Hepatocyte (in vitro differentiated cells): ENCODE measurements around the gene ZNF462. TPM values are rescaled to one million over a fixed set of nuclear protein-coding genes. Genes with fewer than 3 reads are reported as not detected.

Experiments used
- DNase-seq: peaks from one replicate; pipeline ENCODE4 v3.0.0-alpha.2; 2016; ENCODE audit warnings: low spot score
- H2AFZ ChIP-seq: fragments of 200-600 bp; sonication (generic); 2 replicates; pipeline ENCODE4 v1.6.0; 2016; ENCODE audit warnings: antibody characterized with exemption, mild to moderate bottlenecking
- H3K27ac ChIP-seq: fragments of 200-600 bp; sonication (generic); 2 replicates; pipeline ENCODE4 v1.5.1; 2016; ENCODE audit warnings: mild to moderate bottlenecking
- H3K27me3 ChIP-seq: fragments of 200-600 bp; sonication (generic); 2 replicates; pipeline ENCODE4 v1.6.1; 2016
- H3K36me3 ChIP-seq: fragments of 200-600 bp; sonication (generic); replicated peaks from 2 replicates; pipeline ENCODE4 v1.5.1; 2016; ENCODE audit warnings: low read depth; ENCODE audit not compliant: insufficient read depth
- H3K4me1 ChIP-seq: fragments of 200-600 bp; sonication (generic); 2 replicates; pipeline ENCODE4 v1.5.1; 2016; ENCODE audit warnings: mild to moderate bottlenecking, moderate library complexity; ENCODE audit not compliant: insufficient read depth
- H3K4me2 ChIP-seq: fragments of 200-600 bp; sonication (generic); 2 replicates; pipeline ENCODE4 v1.6.0; 2016
- H3K4me3 ChIP-seq: fragments of 200-600 bp; sonication (generic); 2 replicates; pipeline ENCODE4 v1.5.1; 2016; ENCODE audit warnings: mild to moderate bottlenecking
- H3K79me2 ChIP-seq: fragments of 200-600 bp; sonication (generic); 2 replicates; pipeline ENCODE4 v1.6.0; 2017; ENCODE audit warnings: mild to moderate bottlenecking
- H3K9me2 ChIP-seq: fragments of 200-600 bp; sonication (generic); replicated peaks from 2 replicates; pipeline ENCODE4 v1.6.0; 2017; ENCODE audit warnings: mild to moderate bottlenecking; ENCODE audit not compliant: insufficient read depth
- H3K9me3 ChIP-seq: fragments of 200-600 bp; sonication (generic); 2 replicates; pipeline ENCODE4 v1.5.1; 2016; ENCODE audit warnings: low read depth, mild to moderate bottlenecking
- H4K20me1 ChIP-seq: fragments of 200-600 bp; sonication (generic); 2 replicates; pipeline ENCODE4 v1.6.0; 2016; ENCODE audit warnings: mild to moderate bottlenecking; ENCODE audit not compliant: insufficient read depth, poor library complexity, severe bottlenecking
- CTCF ChIP-seq: fragments of 200-600 bp; sonication (generic); IDR thresholded peaks from 2 replicates; pipeline ENCODE4 v1.5.1; 2016; ENCODE audit warnings: antibody characterized with exemption, mild to moderate bottlenecking; ENCODE audit not compliant: poor library complexity
- EZH2 ChIP-seq: fragments of 200-600 bp; sonication (generic); IDR thresholded peaks from 2 replicates; pipeline ENCODE4 v1.6.1; 2016; ENCODE audit warnings: antibody characterized with exemption, mild to moderate bottlenecking, borderline replicate concordance
- EZH2phosphoT487 ChIP-seq: fragments of 200-600 bp; sonication (generic); IDR thresholded peaks from one replicate; pipeline ENCODE4 v1.6.1; 2018; ENCODE audit warnings: antibody characterized with exemption, mild to moderate bottlenecking, low read depth, moderate library complexity; ENCODE audit not compliant: unreplicated experiment, severe bottlenecking
- WGBS: methylation state at CpG from one replicate; pipeline ENCODE4 v1.1.6; 2016; ENCODE audit warnings: low lambda C conversion rate; ENCODE audit errors: missing lambda C conversion rate; 5-methylcytosine and 5-hydroxymethylcytosine counted together
- polyA plus RNA-seq: library from polyadenylated mRNA; unstranded; fragments of >200 nt; fragmentation: Nextera tagmentation; extraction: Ambion mirVana; gene quantifications from 2 replicates; pipeline ENCODE4 v1.2.1, GENCODE V29; 2016
- total RNA-seq: library from RNA; depleted of rRNA; stranded (reverse); fragments of >200 nt; gene quantifications from 2 replicates; pipeline ENCODE4 v1.2.3, GENCODE V29; 2014

ZNF462 gene
- total and polyA plus RNA-seq, 2 experiments from 2014 or later, result 7.8 to 27.5 TPM

- no peaks in the 10 kb centered on the region for H3K36me3 ChIP-seq
- DNase-seq, result no peak
- H3K4me1 ChIP-seq, result peaks cover 32% of the 10 kb centered on the region
- H3K79me2 ChIP-seq, result peaks cover 97% of the 10 kb centered on the region
- TF ChIP-seq EZH2phosphoT487 (no peak), EZH2 (no peak), CTCF (no peak)
- 93% methylated on average over 6 of the region's 6 CpGs for WGBS
- H4K20me1 ChIP-seq, result peaks cover 17% of the 10 kb centered on the region
- H3K4me2 ChIP-seq, result no peak overlapping the region
- no peaks in the 10 kb centered on the region for H3K9me3 ChIP-seq
- peak overlapping the region; percentile 52 for H3K27ac ChIP-seq
- H2AFZ ChIP-seq, result no peak overlapping the region
- no peaks in the 10 kb centered on the region for H3K27me3 ChIP-seq
- no peak overlapping the region for H3K4me3 ChIP-seq
- H3K9me2 ChIP-seq, result no peaks in the 10 kb centered on the region
These were observed 23.4 kb downstream of the ZNF462 start for GRCh38 chr9:106886111-106887046.

- H4K20me1 ChIP-seq, result peaks cover 17% of the 10 kb centered on the region
- no peaks in the 10 kb centered on the region for H3K9me3 ChIP-seq
- no peak overlapping the region for H2AFZ ChIP-seq
- H3K4me3 ChIP-seq, result no peak overlapping the region
- 69% methylated on average over 2 of the region's 2 CpGs for WGBS
- H3K4me1 ChIP-seq, result peaks cover 39% of the 10 kb centered on the region
- no peak for DNase-seq
- H3K27me3 ChIP-seq, result no peaks in the 10 kb centered on the region
- TF ChIP-seq EZH2, result no peak
- no peak for TF ChIP-seq EZH2phosphoT487
- H3K9me2 ChIP-seq, result no peaks in the 10 kb centered on the region
- peak overlapping the region; percentile 52 for H3K27ac ChIP-seq
- H3K79me2 ChIP-seq, result peaks cover 97% of the 10 kb centered on the region
- no peaks in the 10 kb centered on the region for H3K36me3 ChIP-seq
- no peak overlapping the region for H3K4me2 ChIP-seq
These were observed 24.1 kb downstream of the ZNF462 start for GRCh38 chr9:106887066-106887465.

GRCh38 chr9:106889061-106889590, 26.2 kb downstream of the ZNF462 start:
- H2AFZ ChIP-seq, result no peak overlapping the region
- H3K27me3 ChIP-seq, result no peaks in the 10 kb centered on the region
- H3K9me2 ChIP-seq, result no peaks in the 10 kb centered on the region
- H3K36me3 ChIP-seq, result no peaks in the 10 kb centered on the region
- peak overlapping the region; percentile 69 for H3K4me2 ChIP-seq
- no peaks in the 10 kb centered on the region for H3K9me3 ChIP-seq
- no peak for DNase-seq
- TF ChIP-seq EZH2phosphoT487, result no peak
- H3K79me2 ChIP-seq, result peaks cover 90% of the 10 kb centered on the region
- peak overlapping the region; percentile 76 for H3K27ac ChIP-seq
- peaks cover 12% of the 10 kb centered on the region for H4K20me1 ChIP-seq
- no peak overlapping the region for H3K4me3 ChIP-seq
- peaks cover 41% of the 10 kb centered on the region for H3K4me1 ChIP-seq
- WGBS, result 21% methylated on average over 7 of the region's 7 CpGs

- peak overlapping the region; percentile 76 for H3K27ac ChIP-seq
- H3K36me3 ChIP-seq, result no peaks in the 10 kb centered on the region
- no peak overlapping the region for H2AFZ ChIP-seq
- H3K9me3 ChIP-seq, result no peaks in the 10 kb centered on the region
- TF ChIP-seq EZH2 (no peak), EZH2phosphoT487 (no peak), CTCF (no peak)
- peaks cover 2% of the 10 kb centered on the region for H4K20me1 ChIP-seq
- H3K79me2 ChIP-seq, result peaks cover 89% of the 10 kb centered on the region
- no peak for DNase-seq
- H3K27me3 ChIP-seq, result no peaks in the 10 kb centered on the region
- H3K4me1 ChIP-seq, result peaks cover 41% of the 10 kb centered on the region
- H3K4me2 ChIP-seq, result no peak overlapping the region
- no peaks in the 10 kb centered on the region for H3K9me2 ChIP-seq
- WGBS, result 90% methylated on average over 4 of the region's 4 CpGs
- H3K4me3 ChIP-seq, result no peak overlapping the region
These were observed 27.6 kb downstream of the ZNF462 start for GRCh38 chr9:106890608-106891007.
